Stimulated activated CD4-positive, alpha-beta T cell treated with anti-CD3 and anti-CD28 coated beads, Interleukin-4, amount 100 ng/mL, for 4 hours (primary cell): ENCODE measurements around the gene C4orf50.

Source experiments
- DNase-seq, 2 experiments: peaks; one replicate each; pipeline ENCODE4 v3.0.0-alpha.2; 2020

Gene C4orf50

DNA sequence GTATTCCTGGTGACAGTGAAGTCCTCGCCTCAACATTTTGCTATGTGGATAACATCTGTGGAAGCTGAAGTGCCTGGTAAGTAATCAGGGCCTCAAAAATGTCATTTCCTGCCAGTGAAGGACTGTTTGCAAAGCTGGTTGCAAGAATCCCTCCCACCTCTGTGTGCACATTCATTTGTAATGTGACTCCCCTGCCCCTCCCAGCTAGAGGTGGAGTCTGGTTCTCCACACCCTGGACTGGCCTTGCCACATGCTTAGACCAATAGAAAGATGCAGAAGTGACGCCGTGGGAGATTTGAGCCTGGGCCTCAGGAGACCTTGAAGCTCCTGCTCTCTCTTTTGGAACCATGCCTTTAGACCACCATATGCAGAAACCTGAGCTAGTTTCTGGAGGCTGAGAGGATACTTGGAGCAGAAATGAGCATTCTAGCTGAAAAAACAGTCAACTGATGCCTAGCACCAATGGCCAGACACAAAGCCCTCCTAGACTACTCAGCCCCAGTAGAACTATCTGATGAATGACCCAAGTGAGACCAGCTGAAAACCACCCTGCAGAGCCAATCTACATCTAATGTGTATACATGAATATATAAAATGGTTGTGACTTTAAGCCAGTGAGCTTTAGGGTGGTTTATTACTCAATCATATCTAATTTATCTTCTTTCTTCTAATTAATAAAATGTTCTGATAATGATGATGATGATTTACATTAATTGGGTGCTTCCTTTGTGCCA, 77.6 kb downstream of the C4orf50 start:
- no peak for DNase-seq

DNA sequence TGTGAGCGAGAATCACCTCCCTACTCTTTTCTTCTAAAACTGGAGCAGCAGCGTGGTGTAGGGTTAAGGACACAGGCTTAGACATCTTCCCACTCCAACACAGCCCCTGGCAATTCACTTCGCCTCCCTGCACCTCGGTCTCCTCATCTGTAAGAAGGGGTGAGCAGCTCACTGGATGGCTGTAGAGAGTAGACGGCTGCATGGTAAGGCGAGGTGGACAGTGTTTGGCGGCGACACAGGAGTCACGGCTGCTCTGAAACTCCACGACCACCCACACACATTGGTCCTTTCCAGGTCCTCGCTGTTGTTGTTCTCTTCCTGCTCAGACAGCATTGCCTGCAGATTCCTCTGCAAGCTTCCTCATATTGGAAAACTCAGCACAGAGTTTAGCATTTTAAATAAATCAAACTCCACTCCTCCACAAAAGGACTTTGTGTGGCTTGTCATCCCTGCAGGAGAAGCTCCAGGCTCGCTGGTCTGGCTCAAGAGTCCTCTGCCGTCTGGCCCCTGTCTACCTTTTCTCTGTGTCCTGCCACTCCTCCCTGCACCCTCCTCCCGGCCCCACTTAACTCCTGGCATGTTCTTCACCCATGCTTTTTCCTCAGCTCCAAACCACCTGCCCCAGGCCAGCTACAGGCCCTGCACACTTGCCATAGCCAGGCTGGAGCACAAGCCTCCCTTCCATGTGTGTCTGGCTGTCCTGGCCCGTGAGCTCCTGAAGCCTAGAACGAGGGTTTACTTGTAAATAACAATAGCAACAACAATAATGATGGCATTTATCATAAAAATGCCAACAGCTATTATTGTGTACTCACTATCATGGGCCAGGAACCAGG, 84.0 kb downstream of the C4orf50 start:
- DNase-seq = no peak

DNA sequence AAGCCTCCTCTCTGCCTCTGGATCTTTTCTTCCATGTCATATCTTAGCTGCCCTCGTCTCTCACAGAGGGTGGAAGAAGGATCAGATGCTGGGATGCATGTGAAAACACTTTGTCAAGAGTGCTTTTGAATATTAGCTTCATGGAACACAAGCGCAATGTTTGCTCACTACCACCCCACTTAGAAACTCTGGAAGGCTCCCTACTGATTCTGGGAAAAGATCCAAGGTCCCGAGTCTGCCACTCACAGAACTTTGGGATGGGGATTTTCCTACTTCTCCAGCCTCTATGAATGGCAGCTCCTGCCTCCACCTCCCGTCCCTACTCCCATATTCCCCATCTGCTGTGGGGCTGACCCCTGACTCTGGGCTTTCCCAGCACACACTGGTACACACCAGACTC, 85.1 kb downstream of the C4orf50 start:
- no peak for DNase-seq

DNA sequence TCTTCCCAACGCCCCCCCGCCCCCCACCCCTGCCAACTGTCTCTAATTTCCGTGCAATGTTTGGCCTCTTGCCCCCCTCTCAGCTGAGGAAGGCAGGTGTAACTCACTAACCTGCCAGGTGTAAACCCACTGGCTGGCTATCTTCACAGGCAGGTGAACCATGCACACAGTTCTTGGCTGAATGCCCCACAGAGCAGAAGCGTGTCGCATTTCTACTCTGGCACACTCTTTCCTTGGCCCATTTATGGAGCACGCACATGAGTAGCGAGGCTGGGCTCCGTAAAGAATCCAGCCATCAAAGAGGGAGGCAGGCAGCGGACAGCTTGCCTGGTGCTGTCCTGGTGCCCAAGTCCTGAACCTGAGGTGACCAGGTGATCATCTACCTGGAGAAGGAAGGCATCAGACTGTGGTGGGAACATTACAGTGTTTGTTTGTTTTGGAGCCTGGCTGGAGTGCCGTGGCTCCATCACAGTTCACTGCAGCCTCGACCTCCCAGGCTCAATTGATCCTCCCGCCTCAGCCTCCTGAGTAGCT, 86.1 kb downstream of the C4orf50 start:
- DNase-seq = no peak

DNA sequence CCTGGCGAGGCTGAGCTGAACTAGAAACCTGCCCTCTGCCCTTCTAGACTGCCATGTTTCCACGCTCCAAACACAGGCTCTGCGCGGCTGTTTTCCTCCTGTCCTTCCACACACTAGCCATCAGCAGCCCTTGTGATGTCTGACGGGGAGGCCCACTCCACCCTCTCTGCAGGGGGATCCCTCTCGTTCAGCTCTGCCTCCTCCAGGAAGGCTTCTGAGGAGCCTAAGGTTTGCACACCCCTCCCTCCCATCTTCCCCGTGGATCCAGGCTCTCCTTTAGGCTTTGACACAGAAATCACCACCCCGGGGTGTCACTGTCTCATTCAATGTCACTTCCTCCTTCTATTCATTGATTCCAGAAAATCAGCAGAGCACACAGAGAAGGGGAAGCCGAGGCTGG, 86.7 kb downstream of the C4orf50 start:
- DNase-seq = no peak

DNA sequence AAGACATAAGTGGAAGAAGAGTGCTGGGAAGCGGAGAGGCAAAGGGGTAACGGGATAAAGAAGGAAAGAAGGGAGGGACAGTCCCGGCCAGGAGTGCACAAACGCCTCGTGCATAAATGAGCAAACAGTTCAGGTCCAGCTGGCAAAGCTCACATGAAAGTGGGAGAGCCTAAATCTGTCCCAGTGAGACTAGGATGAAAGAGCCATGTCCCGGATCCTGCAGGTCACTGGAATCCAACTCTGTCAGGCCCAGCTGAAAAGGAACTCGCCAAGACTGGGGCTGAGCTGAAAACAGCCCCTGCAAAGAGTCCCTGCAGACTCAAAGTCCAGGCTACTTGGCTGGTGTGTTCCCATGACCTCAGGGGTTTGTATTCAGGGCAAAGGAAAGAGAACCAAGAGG, 87.4 kb downstream of the C4orf50 start:
- no peak for DNase-seq

DNA sequence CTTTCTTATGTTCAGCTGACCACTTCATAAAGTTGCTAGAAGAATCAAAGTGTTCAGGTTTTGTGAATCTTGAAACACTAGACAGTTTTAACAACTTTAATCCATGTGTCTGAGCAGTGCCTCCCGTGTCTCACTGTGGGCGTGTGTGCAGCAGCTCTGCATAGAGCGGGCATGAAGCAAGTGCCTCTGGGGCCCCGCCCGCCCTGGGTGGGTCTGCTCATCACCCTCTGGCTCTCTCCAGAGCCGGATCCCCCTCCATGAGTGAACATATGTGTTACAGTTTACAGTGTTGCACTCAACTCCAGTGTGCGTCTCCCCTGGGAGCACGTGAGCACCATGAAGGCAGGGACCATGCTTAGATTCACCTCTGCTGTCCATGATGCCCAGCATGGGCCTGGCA, 87.8 kb downstream of the C4orf50 start:
- no peak for DNase-seq

DNA sequence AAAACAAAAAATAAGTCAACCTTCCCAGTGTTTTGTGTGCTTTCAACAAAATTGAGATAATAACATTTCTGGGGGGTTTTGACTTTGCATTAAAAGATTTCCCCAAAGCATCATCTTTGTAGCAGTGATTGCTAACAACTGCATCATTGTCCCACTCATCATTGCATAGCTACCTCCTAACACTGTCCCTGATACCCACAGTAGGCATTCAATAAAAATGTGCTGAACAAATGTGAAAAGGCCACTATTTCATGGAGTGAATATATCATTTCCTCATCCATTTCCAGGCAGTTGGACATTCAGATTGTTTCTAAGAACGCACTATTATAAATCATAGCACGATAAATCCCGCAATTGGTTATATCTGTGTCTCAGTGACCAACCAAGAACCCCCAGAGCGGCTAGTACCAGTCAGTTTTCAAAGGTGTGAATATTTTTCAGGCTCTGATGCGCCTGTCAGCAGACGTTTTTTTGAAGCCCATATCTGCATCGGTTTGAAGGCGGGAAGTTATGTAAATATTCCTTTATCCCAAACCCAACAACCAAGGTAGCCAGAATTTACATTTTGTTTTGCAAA, 89.3 kb downstream of the C4orf50 start:
- no peak for DNase-seq

DNA sequence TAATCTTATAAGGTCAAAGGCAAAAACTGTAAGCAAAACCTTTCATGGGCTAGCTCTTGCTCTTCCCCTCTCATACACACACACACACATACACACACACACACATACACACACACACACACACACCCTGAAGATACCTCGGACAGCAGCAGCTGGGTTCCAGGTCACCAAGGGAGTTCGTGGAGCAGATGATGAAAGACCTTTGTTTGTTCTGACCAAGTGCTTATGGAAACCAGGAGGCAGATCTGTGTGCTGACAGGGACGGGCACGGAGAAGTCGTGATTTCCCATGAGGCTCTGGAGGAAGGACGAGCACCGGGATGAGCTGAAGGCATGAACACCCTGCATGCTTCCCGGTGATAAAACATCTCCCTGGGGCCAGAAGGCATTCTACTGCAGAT, 90.0 kb downstream of the C4orf50 start:
- DNase-seq = no peak

DNA sequence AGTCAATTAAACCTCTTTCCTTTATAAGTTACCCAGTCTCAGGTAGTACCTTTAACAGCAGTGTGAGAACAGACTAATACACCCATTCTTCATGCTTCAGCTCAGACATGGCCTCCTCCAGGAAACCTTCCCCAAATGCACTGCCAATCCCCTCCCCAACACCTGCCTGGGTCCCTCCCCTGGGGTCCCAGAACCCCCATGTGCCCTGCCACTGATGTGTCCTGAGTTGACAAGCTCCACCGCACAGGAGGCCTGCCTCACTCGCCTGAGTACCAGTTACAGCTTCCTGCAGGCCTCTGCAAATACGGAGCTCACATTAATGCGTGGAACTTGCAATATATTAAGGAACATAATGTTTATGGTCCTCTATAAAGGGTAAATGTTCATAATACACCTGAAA, 90.5 kb downstream of the C4orf50 start:
- no peak for DNase-seq

DNA sequence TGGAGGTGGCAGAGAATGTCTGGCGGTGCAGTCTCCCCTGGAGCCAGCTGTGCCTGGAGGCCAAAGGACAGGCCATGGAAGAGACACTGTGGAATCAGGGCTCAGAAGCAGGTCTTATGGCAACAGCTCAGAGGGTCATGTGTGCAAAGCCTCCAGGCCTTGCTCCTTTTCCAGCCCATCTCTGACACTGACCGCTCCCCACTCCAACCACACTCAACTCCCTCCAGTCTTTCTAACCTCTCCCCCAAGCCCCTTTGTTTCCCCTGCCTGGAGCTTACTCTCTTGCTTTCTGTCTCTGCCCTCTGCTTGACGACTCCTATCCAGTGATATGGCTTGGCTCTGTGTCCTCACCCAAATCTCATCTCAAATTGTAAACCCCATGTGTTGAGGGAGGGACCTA, 91.1 kb downstream of the C4orf50 start:
- DNase-seq = no peak

DNA sequence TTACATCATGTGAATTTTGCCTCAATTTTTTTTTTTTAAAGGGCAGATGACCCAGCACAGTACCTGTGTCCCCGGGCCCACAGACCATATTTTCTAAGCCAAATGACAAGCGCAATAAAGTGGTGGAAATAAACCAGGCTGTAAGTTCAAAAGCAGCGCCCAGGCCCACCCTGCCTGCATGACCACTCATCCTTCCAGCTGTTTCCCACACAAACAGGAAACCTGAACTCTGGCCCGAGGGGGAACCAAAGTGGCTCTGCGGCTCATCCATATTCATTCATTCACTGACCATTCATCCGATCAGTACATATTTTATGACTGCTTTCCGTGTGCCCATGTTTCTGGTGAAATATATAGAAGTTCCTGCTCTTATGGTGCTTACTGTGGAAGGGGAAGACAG, 91.6 kb downstream of the C4orf50 start:
- no peak for DNase-seq

DNA sequence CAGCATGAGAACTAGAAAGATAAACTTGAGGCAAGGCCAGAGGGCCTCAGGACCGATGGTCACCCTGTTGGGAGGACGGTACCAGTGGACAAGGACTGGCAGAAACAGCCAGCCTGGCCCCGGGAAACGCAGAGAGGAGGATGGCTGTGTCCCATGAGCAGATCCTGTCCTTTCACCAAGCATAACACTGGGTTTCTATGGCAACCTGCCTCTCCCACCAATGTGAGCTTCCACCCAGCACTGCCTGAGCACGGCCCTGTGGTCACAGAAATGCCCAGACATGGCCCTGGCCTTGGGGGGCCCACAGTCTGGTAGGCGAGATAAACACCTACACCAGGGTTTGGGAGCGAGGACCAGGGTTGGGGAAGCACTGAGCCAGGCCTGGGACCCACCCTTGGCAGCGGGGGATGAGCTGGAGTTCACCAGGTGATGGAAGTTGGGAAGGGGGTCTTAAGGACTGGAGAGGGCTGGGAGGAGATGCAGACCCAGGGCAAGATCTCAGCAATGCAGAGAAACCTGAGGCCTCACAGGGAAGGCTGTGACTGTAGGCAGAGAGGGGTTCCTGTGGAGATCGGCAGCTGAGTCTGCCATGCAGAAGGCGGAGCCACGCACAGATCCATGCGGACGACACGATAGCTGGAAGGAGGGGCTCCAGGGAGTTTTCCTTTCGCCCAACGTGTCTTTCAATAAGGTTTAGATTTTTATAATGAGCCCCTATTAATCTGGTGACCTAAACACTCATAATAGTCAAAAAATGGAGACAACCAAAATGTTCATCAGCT, 92.6 kb downstream of the C4orf50 start:
- DNase-seq = no peak

DNA sequence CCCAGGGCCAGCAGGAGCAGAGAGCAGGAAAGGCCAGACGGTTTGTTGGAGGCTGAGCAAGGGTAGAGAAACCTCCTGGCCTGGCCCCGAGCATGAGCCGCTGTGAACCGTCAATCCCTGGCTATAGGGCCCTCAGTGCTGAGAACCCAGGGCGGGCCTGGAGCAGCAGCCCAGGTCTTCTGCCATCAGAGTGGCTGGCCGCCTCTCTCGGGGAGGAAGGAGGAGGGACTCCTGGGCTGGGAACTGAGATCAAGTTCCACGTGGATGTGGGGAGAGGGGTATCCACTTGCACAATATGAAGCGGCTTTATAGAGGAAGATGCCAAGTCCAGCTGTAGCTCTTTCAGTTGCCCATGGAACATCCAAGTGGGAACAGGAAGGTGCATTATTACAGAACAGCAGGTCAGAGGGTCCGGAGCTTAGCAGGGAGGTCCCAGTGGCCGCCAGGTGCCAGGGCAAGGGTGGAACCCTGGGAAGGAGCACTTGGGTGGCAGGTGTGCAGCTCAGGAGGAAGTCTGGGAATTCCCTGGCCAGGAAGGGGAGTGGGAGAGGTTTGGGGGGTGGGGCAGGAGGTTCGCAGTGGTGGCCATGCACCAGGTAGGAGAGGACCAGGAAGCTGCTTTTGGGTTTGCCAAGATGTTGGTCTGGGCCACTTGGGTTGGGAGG, 93.6 kb downstream of the C4orf50 start:
- no peak for DNase-seq

DNA sequence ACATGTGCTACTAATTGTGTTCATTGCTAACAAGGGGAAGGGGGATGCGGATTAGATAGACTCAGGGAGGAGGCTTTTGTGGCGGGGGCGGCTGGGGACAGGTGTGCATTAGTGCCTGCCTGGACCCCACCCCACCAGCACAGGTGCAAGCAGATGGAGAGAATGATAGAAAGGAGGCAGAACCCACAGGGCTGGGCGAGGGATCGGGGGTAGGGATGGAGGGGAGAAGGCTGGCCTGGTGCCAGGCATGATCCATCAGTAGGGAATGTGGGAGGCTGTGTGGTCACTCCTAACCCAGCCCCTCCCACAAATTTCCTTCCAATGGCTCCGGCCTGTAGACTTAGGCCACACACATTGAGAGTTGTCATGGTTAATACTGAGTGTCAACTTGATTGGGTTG, 94.9 kb downstream of the C4orf50 start:
- DNase-seq = no peak

DNA sequence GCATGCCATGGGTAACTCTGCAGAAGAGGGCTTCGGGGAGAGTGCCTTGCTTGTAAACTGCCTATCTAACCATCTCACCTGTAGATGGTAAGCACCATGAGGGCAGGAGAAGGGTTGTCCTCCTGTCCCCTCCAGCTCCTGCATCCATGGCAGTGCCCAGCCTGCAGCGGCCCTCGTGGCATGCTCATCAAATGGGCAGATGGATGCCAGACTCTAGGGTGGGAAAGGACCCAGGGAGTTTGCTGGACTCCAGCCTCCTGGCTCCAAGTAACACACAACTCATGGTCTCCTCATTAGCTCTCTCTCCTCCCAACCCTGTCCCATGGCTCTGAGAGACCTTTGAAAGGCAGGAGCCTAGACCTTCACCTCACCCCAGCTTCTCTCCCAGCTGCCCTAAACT, 95.7 kb downstream of the C4orf50 start:
- no peak for DNase-seq

DNA sequence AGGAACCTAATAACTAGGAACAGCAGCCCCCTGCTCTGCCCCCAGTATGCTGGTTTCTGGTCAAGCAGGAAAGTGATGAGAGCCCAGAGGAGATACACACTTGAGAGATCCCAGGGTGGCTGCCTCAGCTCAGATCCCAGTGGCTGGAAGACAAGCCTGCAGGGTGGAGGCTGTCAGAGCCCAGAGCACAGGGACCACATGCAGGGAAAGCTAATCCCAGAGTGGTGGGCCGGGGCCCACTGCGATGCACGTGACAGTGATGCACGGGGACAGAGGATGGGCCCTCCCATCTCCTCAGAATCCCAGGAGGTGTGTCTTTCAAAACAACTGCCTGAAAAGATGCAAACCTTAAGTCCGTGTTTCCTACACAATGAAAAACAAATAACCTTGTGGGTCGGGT, 96.2 kb downstream of the C4orf50 start:
- no peak for DNase-seq

DNA sequence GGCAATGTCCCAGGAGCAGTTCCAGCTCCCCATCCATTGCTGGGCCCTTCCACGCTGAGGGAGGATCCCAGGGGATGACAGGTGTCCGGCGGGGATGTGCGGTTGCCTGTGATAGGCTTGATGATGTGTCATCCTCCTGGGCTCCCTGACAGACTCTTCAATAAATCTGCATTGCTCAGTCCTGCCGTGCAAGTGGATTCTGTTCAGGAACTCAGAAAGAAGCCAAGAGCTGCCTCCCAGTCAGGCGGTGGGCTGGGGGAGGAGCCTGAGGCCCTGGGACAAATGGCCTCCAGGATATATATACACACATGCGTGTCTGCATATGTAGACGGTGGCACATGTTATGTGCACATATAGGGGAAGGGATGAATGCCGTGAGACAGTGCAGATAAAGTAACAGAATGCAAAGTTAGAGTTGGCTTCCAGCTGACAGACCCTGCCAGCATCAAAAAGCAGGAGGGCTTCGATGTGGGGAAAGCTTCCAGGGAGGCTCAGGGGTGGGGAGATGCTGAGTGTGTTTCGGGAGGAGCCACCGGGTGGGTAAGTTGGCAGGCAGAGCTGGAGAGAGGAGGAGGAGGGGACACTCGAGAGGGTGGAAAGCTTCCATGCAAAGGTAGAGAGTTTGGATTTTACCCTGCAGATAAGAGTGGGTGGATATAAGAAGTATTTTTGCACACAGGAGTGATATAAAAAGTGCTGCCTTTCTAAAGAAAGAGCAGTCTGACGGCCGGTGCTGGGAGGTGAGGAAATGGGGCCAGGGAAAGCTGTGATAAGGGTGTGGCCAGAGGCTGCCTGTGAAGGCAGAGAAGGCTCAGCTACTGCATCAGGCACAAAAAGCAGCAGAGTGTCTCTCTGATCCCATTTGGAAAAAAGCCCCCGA, 96.9 kb downstream of the C4orf50 start:
- no peak for DNase-seq

DNA sequence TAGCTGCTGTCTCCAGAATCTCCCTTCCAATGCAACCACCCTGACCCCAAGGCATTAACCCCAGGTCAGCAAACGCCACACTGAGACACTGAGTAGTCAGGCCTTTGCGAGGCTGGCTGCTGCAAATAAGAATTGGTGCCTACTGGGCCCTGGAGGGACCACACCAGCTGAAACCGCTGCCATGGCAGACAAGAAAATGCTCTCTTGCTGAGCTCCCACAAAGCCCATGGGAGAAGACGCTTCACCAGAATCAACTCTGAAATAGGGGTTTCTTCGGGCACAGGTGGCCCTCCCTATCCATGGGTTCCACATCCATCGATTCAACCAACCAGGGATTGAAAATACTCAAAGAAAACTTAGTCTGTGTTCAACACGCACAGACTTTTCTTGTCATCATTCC, 98.7 kb downstream of the C4orf50 start:
- DNase-seq = no peak

DNA sequence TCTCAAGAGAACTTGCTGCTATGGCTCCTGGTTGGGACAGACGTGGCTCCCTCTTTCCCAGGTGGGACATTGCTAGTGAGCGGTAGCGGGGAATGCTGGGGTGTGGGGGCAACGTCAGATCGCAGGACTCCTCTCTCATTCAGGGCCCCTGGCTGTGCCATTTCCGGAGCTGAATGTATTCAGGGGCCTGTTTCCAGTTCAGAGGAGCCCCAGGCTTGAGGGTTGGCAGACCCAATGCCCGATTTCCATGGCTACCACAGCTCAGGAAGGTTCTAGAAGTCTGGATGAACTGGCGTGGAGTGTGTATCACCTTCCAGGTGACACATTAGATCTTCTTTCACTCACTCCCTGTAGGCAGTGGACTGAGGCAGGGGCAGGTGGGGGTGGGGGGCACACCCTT, 99.2 kb downstream of the C4orf50 start:
- DNase-seq = no peak

DNA sequence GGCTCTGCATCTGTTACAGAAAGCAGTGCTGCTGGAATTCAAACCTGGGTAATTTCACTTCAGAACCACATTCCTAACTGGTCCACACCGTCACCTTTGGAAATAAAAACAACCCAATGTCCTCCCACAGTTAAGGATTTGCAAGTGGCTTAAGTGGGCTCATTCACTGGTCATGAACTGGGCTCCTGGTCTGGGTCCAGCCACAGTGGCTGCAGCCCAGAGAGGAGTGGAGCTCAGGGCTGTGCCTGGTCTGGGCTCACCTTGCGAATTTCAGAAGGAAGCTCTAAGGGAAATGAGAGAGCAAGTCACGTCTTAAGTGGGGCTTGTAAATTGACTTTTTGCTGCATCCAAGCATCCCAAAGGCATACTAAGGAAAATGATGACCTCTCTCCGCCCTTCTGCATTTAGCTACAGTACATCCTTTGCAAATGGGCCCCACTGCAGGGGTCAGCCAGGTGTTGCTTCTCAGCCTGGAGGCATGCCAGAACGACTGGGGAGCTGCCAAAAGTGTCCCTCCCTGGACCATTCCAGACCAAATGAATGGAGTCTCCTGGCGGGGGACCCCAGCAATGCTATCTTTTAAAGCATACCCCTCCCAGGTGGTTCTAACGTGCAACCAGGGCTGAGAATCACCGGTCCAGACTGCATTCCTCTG, 99.8 kb downstream of the C4orf50 start:
- DNase-seq = no peak
